ENCODE measurements around the gene CUX1.

- TF ChIP-seq NFYB (CRISPR knock-in tag; conservative IDR thresholded peaks at IDR 0.05; ENCODE audit: low read depth) = no peak
- no peak for TF ChIP-seq CTCF (IDR thresholded peaks at IDR 0.05)
- TF ChIP-seq ELF4 (CRISPR knock-in tag; IDR thresholded peaks at IDR 0.05; ENCODE audit: low read depth) = no peak
- no peak for TF ChIP-seq MYBL2 (CRISPR knock-in tag; IDR thresholded peaks at IDR 0.05)
- no peak for TF ChIP-seq IRF2 (CRISPR knock-in tag; IDR thresholded peaks at IDR 0.05; ENCODE audit: borderline replicate concordance, low read depth)
- no peak for TF ChIP-seq MLX (CRISPR knock-in tag; IDR thresholded peaks at IDR 0.05)
- TF ChIP-seq SP1 (CRISPR knock-in tag; conservative IDR thresholded peaks at IDR 0.05) = no peak
- TF ChIP-seq MXD4 (CRISPR knock-in tag; IDR thresholded peaks at IDR 0.05; ENCODE audit: borderline replicate concordance) = no peak
- TF ChIP-seq ZBTB21 (CRISPR knock-in tag; IDR thresholded peaks at IDR 0.05; ENCODE audit: borderline replicate concordance) = no peak
Measured at GRCh38 chr7:102236102-102236501, 418.7 kb downstream of the CUX1 start.
